Upper lobe of left lung (tissue), 6 donors: Measurements from ENCODE around the gene OR4D6. TPM values are rescaled to one million over a fixed set of nuclear protein-coding genes. Genes with fewer than 3 reads are reported as not detected.

Source experiments
- ATAC-seq, 2 donors: fragments of 200-7000 bp; cut with Tn5 transposase; one replicate each; pipeline ENCODE4 v1.9.1; 2022; ENCODE audit warnings: mild to moderate bottlenecking in 2 of 2, moderate library complexity in 2 of 2; ENCODE audit not compliant: low FRiP score in 2 of 2
- DNase-seq, 2 donors: peaks; one replicate each; pipeline ENCODE4 v3.0.0-alpha.2; 2019 to 2020
- H3K27ac ChIP-seq, 4 donors: fragments of 200-600 bp; sonication (generic); one replicate each; pipeline ENCODE4 v1.5.1; 2016 to 2019
- H3K27me3 ChIP-seq, 4 donors: fragments of 200-600 bp; sonication (generic); one replicate each; pipeline ENCODE4 v1.5.1; 2017 to 2019
- H3K36me3 ChIP-seq, 4 donors: fragments of 200-600 bp; sonication (generic); one replicate each; pipeline ENCODE4 v1.5.1; 2016 to 2019
- H3K4me1 ChIP-seq, 4 donors: fragments of 200-600 bp; sonication (generic); one replicate each; pipeline ENCODE4 v1.5.1; 2018 to 2019
- H3K4me3 ChIP-seq, 4 donors: fragments of 200-600 bp; sonication (generic); one replicate each; pipeline ENCODE4 v1.5.1; 2017 to 2019; ENCODE audit warnings: mild to moderate bottlenecking in 2 of 4, moderate library complexity in 1 of 4
- H3K9me3 ChIP-seq, 4 donors: fragments of 200-600 bp; sonication (generic); one replicate each; pipeline ENCODE4 v1.5.1; 2018 to 2019
- EP300 ChIP-seq, 4 donors: sonication (generic); formaldehyde crosslinking; IDR thresholded peaks; one replicate each; pipeline ENCODE4 v1.5.1; 2017; ENCODE audit warnings: antibody characterized with exemption in 4 of 4, control low read depth in 2 of 4
- POLR2A ChIP-seq, 4 donors: fragments of 450-650 bp; IDR thresholded peaks; one replicate each; pipeline ENCODE4 v1.5.1; 2016 to 2017; ENCODE audit warnings: antibody characterized with exemption in 4 of 4, mild to moderate bottlenecking in 2 of 4
- POLR2AphosphoS5 ChIP-seq, 2 donors: sonication (generic); formaldehyde crosslinking; IDR thresholded peaks; one replicate each; pipeline ENCODE4 v1.5.1; 2017; ENCODE audit warnings: antibody characterized with exemption in 2 of 2
- WGBS, 2 donors: methylation state at CpG; one replicate each; pipeline ENCODE4 v1.1.5; 2017 to 2018; 5-methylcytosine and 5-hydroxymethylcytosine counted together
- total RNA-seq, 6 donors: library from RNA; depleted of rRNA in 4 of 6; stranded (reverse); fragments of >200 nt in 4 of 6; gene quantifications; one replicate each; pipeline versions ENCODE4 v1.1.0 to v1.2.1, GENCODE V29; 2016 to 2021
- TF ChIP-seq, protein P1 (sequence below), 6 experiments: fragments of 450-650 bp in 4 of 6; fragments of 200-600 bp in 2 of 6; sonication (generic) in 2 of 6; IDR thresholded peaks; one replicate each; pipeline ENCODE4 v1.5.1; 2016 to 2019; ENCODE audit warnings: antibody characterized with exemption in 6 of 6
- donor health status: DM: no; HTN: no; CAD: no; lungs with moderate emphysema.
- donor health status: DM: no; HTN: yes; CAD: no; lungs with severe emphysema.

OR4D6 gene
- total RNA-seq, 6 donors from 2014 or later = not detected

GRCh38 chr11:59480359-59480758 is 23.6 kb downstream of the OR4D6 start:
- H3K4me1 ChIP-seq = no peaks in the 10 kb centered on the region
- no peak for ATAC-seq
- no peak for TF ChIP-seq POLR2A (IDR thresholded peaks at IDR 0.05)
- no peak for TF ChIP-seq POLR2AphosphoS5 (IDR thresholded peaks at IDR 0.05)
- no peak for TF ChIP-seq EP300 (IDR thresholded peaks at IDR 0.05)
- TF ChIP-seq, protein P1, sequence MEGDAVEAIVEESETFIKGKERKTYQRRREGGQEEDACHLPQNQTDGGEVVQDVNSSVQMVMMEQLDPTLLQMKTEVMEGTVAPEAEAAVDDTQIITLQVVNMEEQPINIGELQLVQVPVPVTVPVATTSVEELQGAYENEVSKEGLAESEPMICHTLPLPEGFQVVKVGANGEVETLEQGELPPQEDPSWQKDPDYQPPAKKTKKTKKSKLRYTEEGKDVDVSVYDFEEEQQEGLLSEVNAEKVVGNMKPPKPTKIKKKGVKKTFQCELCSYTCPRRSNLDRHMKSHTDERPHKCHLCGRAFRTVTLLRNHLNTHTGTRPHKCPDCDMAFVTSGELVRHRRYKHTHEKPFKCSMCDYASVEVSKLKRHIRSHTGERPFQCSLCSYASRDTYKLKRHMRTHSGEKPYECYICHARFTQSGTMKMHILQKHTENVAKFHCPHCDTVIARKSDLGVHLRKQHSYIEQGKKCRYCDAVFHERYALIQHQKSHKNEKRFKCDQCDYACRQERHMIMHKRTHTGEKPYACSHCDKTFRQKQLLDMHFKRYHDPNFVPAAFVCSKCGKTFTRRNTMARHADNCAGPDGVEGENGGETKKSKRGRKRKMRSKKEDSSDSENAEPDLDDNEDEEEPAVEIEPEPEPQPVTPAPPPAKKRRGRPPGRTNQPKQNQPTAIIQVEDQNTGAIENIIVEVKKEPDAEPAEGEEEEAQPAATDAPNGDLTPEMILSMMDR (IDR thresholded peaks at IDR 0.05) = no peak
- H3K4me3 ChIP-seq = no peak overlapping the region
- H3K27ac ChIP-seq = no peak overlapping the region
- H3K36me3 ChIP-seq = no peaks in the 10 kb centered on the region
- H3K9me3 ChIP-seq = no peaks in the 10 kb centered on the region
- DNase-seq = no peak
- WGBS, 2 donors = 79 to 87% methylated on average over 3 of the region's 3 CpGs
- H3K27me3 ChIP-seq = no peaks in the 10 kb centered on the region

- Histone ChIP-seq H3K36me3 (no peaks in the 10 kb centered on the region), H3K9me3 (no peaks in the 10 kb centered on the region), H3K4me1 (no peaks in the 10 kb centered on the region), H3K27me3 (no peaks in the 10 kb centered on the region), H3K4me3 (no peak overlapping the region), H3K27ac (no peak overlapping the region)
- ATAC-seq (no peak), DNase-seq (no peak)
- 38 to 86% methylated on average over 1 of the region's 1 CpG for WGBS, 2 donors
- TF ChIP-seq POLR2A (IDR thresholded peaks at IDR 0.05) (no peak), EP300 (IDR thresholded peaks at IDR 0.05) (no peak), POLR2AphosphoS5 (IDR thresholded peaks at IDR 0.05) (no peak)
- TF ChIP-seq, protein P1 (IDR thresholded peaks at IDR 0.05) = no peak
Observed at GRCh38 chr11:59501931-59502330, 45.2 kb downstream of the OR4D6 start.

DNA sequence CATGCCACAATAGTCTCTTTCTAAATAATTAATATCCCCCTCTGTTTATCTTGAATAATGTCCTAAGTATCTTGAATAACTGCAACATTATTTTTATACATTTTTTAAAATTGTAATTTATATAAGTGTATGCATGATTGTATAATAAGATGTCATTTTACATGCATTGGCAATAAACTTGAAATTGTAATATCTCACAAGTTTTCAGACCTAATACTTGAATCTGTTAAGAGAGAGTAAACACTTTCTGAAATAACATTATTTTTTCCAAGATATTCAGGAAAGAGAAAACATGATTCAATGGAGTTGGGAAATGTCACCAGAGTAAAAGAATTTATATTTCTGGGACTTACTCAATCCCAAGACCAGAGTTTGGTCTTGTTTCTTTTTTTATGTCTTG is 46.5 kb downstream of the OR4D6 start, which contains the start of gene OR4D11:
OR4D11 (plus strand) TSS at position 301 of the 400 bp plus-strand sequence; CDS start at position 301, 0 bp downstream.
- Histone ChIP-seq H3K36me3 (no peaks in the 10 kb centered on the region), H3K27me3 (no peaks in the 10 kb centered on the region), H3K9me3 (no peaks in the 10 kb centered on the region), H3K4me3 (no peak within 1 kb of the TSS), H3K4me1 (no peaks in the 10 kb centered on the region), H3K27ac (no peak within 1 kb of the TSS)
- DNase-seq = no peak
- TF ChIP-seq POLR2AphosphoS5 (IDR thresholded peaks at IDR 0.05) (no peak), EP300 (IDR thresholded peaks at IDR 0.05) (no peak), POLR2A (IDR thresholded peaks at IDR 0.05) (no peak)
- TF ChIP-seq, protein P1 (IDR thresholded peaks at IDR 0.05) = no peak
- no peak for ATAC-seq

Other genes starting within 250 kb of the OR4D6 start
- 10 to 100 TPM in 5 of 6 donors, 1 to 10 TPM in 1; 5.5 to 59.2 (median 25.1) TPM for gene MPEG1, start 244.0 kb upstream of the OR4D6 start, total RNA-seq
- gene OR5AN1, start 98.1 kb upstream of the OR4D6 start, total RNA-seq = not detected
- not detected for gene OR5A2, start 30.5 kb upstream of the OR4D6 start, total RNA-seq
- not detected for gene OR5A1, start 20.5 kb upstream of the OR4D6 start, total RNA-seq
- gene OR4D10, start 16.4 kb downstream of the OR4D6 start, total RNA-seq = not detected
- not detected for gene OR4D11, start 46.6 kb downstream of the OR4D6 start, total RNA-seq
- gene OR4D9, start 54.6 kb downstream of the OR4D6 start, total RNA-seq = not detected
- 10 to 100 TPM; 24.4 to 52.6 (median 35.0) TPM for gene OSBP, start 158.8 kb downstream of the OR4D6 start, total RNA-seq
- 10 to 100 TPM; 13.4 to 34.5 (median 23.7) TPM for gene PATL1, start 212.1 kb downstream of the OR4D6 start, total RNA-seq